HEK293 (cell line): ENCODE data around the gene CPEB2.

Experiments used
- CTCF ChIA-PET: fragments of 350-600 bp; formaldehyde crosslinking; extraction: SDS; loops from one replicate; lab custom pipeline; 2021; ENCODE audit warnings: antibody characterized with exemption; lab: Yijun Ruan, JAX
- POLR2A ChIA-PET: fragments of 300-600 bp; formaldehyde crosslinking; extraction: SDS; loops from one replicate; lab custom pipeline; 2020; ENCODE audit warnings: antibody characterized with exemption, inconsistent platforms; lab: Yijun Ruan, JAX
- H3K27ac ChIP-seq: fragments of 200-500 bp; sonication (Bioruptor generic); 2 replicates; pipeline ENCODE4 v1.5.1; 2014; ENCODE audit warnings: low read depth, low read length, control low read depth, inconsistent platforms; ENCODE audit errors: extremely low read depth
- H3K36me3 ChIP-seq, 2 experiments: fragments of 200-500 bp in 1 of 2; sonication (Bioruptor generic) in 1 of 2; 1 replicate in 1 of 2; 2 replicates in 1 of 2; pipeline ENCODE4 v1.5.1; 2014 to 2017; ENCODE audit warnings: inconsistent platforms in 2 of 2, low read length in 2 of 2; ENCODE audit not compliant: control insufficient read depth in 2 of 2, insufficient read depth in 1 of 2
- H3K4me1 ChIP-seq: fragments of 200-500 bp; sonication (Bioruptor generic); 2 replicates; pipeline ENCODE4 v1.5.1; 2014; ENCODE audit warnings: mild to moderate bottlenecking, low read length, inconsistent platforms; ENCODE audit not compliant: control insufficient read depth, insufficient read depth
- H3K4me3 ChIP-seq: 2 replicates; pipeline ENCODE4 v1.5.1; 2011; ENCODE audit warnings: low read depth, mild to moderate bottlenecking, control low read depth, low read length, moderate library complexity
- H3K9me3 ChIP-seq: fragments of 200-500 bp; sonication (Bioruptor generic); 2 replicates; pipeline ENCODE4 v1.5.1; 2014; ENCODE audit warnings: low read depth, low read length, inconsistent platforms; ENCODE audit not compliant: control insufficient read depth, insufficient read depth
- BCL11B ChIP-seq: fragments of 450-650 bp; formaldehyde crosslinking; IDR thresholded peaks from 2 replicates; pipeline ENCODE4 v1.5.1; 2016; ENCODE audit warnings: low read depth, missing biosample characterization, missing genetic modification characterization
- BCL6B ChIP-seq: fragments of 450-650 bp; formaldehyde crosslinking; IDR thresholded peaks from 2 replicates; pipeline ENCODE4 v1.5.1; 2017; ENCODE audit warnings: missing biosample characterization, missing genetic modification characterization
- CTCF ChIP-seq: fragments of 450-650 bp; formaldehyde crosslinking; IDR thresholded peaks from 2 replicates; pipeline ENCODE4 v1.5.1; 2016; ENCODE audit warnings: missing biosample characterization, missing genetic modification characterization
- EGR2 ChIP-seq: fragments of 450-650 bp; formaldehyde crosslinking; IDR thresholded peaks from 2 replicates; pipeline ENCODE4 v1.5.1; 2016; ENCODE audit warnings: low read depth, missing biosample characterization, missing genetic modification characterization
- KLF10 ChIP-seq: fragments of 450-650 bp; IDR thresholded peaks from 2 replicates; pipeline ENCODE4 v1.5.1; 2018; ENCODE audit warnings: missing biosample characterization, mild to moderate bottlenecking, missing genetic modification characterization
- SCRT2 ChIP-seq: fragments of 450-650 bp; formaldehyde crosslinking; IDR thresholded peaks from 2 replicates; pipeline ENCODE4 v1.5.1; 2016; ENCODE audit warnings: missing biosample characterization, missing genetic modification characterization
- ZBTB7A ChIP-seq: fragments of 450-650 bp; formaldehyde crosslinking; IDR thresholded peaks from 2 replicates; pipeline ENCODE4 v1.5.1; 2016; ENCODE audit warnings: low read depth, missing biosample characterization, missing genetic modification characterization
- ZFP37 ChIP-seq: fragments of 450-650 bp; formaldehyde crosslinking; IDR thresholded peaks from 2 replicates; pipeline ENCODE4 v1.5.1; 2016; ENCODE audit warnings: missing biosample characterization, missing genetic modification characterization
- ZNF157 ChIP-seq: fragments of 450-650 bp; formaldehyde crosslinking; IDR thresholded peaks from 2 replicates; pipeline ENCODE4 v1.5.1; 2016; ENCODE audit warnings: missing biosample characterization, missing genetic modification characterization
- ZNF223 ChIP-seq: fragments of 450-650 bp; formaldehyde crosslinking; IDR thresholded peaks from 2 replicates; pipeline ENCODE4 v1.5.1; 2016; ENCODE audit warnings: missing biosample characterization, missing genetic modification characterization
- ZNF23 ChIP-seq: fragments of 450-650 bp; formaldehyde crosslinking; IDR thresholded peaks from 2 replicates; pipeline ENCODE4 v1.5.1; 2016; ENCODE audit warnings: missing biosample characterization, missing genetic modification characterization, borderline replicate concordance
- ZNF248 ChIP-seq: fragments of 450-650 bp; formaldehyde crosslinking; IDR thresholded peaks from 2 replicates; pipeline ENCODE4 v1.5.1; 2017; ENCODE audit warnings: missing biosample characterization, missing genetic modification characterization
- ZNF514 ChIP-seq: fragments of 450-650 bp; formaldehyde crosslinking; IDR thresholded peaks from 2 replicates; pipeline ENCODE4 v1.5.1; 2016; ENCODE audit warnings: missing biosample characterization, missing genetic modification characterization
- ZNF560 ChIP-seq: fragments of 450-650 bp; formaldehyde crosslinking; IDR thresholded peaks from 2 replicates; pipeline ENCODE4 v1.5.1; 2017; ENCODE audit warnings: missing biosample characterization, missing genetic modification characterization, borderline replicate concordance
- ZNF701 ChIP-seq: fragments of 450-650 bp; formaldehyde crosslinking; IDR thresholded peaks from 2 replicates; pipeline ENCODE4 v1.5.1; 2016; ENCODE audit warnings: missing biosample characterization, missing genetic modification characterization
- ZNF792 ChIP-seq: fragments of 450-650 bp; formaldehyde crosslinking; IDR thresholded peaks from 2 replicates; pipeline ENCODE4 v1.5.1; 2016; ENCODE audit warnings: missing biosample characterization, missing genetic modification characterization
- TF ChIP-seq, protein P1 (sequence below): fragments of 450-650 bp; formaldehyde crosslinking; IDR thresholded peaks from 2 replicates; pipeline ENCODE4 v1.5.1; 2016; ENCODE audit warnings: missing biosample characterization, missing genetic modification characterization
- TF ChIP-seq, protein P2 (sequence below): fragments of 450-650 bp; formaldehyde crosslinking; IDR thresholded peaks from 2 replicates; pipeline ENCODE4 v1.5.0; 2017; ENCODE audit warnings: missing biosample characterization, missing genetic modification characterization, borderline replicate concordance
- TF ChIP-seq, protein P3 (sequence below): fragments of 450-650 bp; formaldehyde crosslinking; IDR thresholded peaks from 2 replicates; pipeline ENCODE4 v1.5.1; 2016; ENCODE audit warnings: missing biosample characterization, missing genetic modification characterization
- TF ChIP-seq, protein P4 (sequence below): fragments of 450-650 bp; formaldehyde crosslinking; conservative IDR thresholded peaks from 2 replicates; pipeline ENCODE4 v1.5.1; 2016; ENCODE audit warnings: low read depth, missing biosample characterization, missing genetic modification characterization
- TF ChIP-seq, protein P5 (sequence below): fragments of 450-650 bp; formaldehyde crosslinking; IDR thresholded peaks from 2 replicates; pipeline ENCODE4 v1.5.1; 2017; ENCODE audit warnings: missing biosample characterization, missing genetic modification characterization

The CPEB2 gene

DNA sequence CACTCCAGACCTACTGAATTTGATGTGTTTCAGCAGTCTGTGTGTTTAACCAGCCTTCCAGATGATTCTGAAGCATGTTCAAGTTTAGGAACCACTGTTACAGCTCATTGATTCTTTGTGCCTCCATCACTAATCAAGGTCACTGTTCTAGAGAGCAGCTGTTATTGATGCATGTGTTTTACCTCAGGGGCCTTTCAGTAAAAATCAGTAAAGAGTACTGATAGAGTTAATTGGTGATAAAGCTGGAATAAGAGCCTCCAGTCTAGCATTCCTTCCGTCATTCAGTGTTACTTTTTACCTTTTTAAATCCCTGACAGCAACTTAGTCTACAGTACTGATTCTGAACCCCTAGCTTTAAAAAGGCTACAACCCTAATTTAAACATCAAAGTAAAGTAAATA is 12.9 kb downstream of the CPEB2 start:
- no peaks in the 10 kb centered on the region for H3K9me3 ChIP-seq
- no peak overlapping the region for H3K4me3 ChIP-seq
- H3K27ac ChIP-seq: no peak overlapping the region
- H3K36me3 ChIP-seq: peaks cover 4 to 34% of the 10 kb centered on the region in 2 experiments; a peak in 2 of 3 replicates
- ChIA-PET POLR2A (no interaction called here), CTCF (no interaction called here)
- TF ChIP-seq ZNF223 (tag by site-specific recombination): no peak
- no peak for TF ChIP-seq BCL6B (tag by site-specific recombination)
- TF ChIP-seq CTCF (tag by site-specific recombination): no peak
- TF ChIP-seq SCRT2: no peak
- no peak for TF ChIP-seq ZNF157
- TF ChIP-seq ZBTB7A: no peak
- TF ChIP-seq ZNF23 (tag by site-specific recombination): no peak
- TF ChIP-seq, protein P1, sequence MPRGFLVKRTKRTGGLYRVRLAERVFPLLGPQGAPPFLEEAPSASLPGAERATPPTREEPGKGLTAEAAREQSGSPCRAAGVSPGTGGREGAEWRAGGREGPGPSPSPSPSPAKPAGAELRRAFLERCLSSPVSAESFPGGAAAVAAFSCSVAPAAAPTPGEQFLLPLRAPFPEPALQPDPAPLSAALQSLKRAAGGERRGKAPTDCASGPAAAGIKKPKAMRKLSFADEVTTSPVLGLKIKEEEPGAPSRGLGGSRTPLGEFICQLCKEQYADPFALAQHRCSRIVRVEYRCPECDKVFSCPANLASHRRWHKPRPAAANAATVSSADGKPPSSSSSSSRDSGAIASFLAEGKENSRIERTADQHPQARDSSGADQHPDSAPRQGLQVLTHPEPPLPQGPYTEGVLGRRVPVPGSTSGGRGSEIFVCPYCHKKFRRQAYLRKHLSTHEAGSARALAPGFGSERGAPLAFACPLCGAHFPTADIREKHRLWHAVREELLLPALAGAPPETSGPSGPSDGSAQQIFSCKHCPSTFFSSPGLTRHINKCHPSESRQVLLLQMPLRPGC: no peak
- TF ChIP-seq KLF10 (tag by site-specific recombination): no peak
- no peak for TF ChIP-seq BCL11B
- no peak for TF ChIP-seq ZFP37
- no peak for TF ChIP-seq ZNF514 (tag by site-specific recombination)
- TF ChIP-seq, protein P2, sequence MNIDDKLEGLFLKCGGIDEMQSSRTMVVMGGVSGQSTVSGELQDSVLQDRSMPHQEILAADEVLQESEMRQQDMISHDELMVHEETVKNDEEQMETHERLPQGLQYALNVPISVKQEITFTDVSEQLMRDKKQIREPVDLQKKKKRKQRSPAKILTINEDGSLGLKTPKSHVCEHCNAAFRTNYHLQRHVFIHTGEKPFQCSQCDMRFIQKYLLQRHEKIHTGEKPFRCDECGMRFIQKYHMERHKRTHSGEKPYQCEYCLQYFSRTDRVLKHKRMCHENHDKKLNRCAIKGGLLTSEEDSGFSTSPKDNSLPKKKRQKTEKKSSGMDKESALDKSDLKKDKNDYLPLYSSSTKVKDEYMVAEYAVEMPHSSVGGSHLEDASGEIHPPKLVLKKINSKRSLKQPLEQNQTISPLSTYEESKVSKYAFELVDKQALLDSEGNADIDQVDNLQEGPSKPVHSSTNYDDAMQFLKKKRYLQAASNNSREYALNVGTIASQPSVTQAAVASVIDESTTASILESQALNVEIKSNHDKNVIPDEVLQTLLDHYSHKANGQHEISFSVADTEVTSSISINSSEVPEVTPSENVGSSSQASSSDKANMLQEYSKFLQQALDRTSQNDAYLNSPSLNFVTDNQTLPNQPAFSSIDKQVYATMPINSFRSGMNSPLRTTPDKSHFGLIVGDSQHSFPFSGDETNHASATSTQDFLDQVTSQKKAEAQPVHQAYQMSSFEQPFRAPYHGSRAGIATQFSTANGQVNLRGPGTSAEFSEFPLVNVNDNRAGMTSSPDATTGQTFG: no peak
- TF ChIP-seq, protein P3, sequence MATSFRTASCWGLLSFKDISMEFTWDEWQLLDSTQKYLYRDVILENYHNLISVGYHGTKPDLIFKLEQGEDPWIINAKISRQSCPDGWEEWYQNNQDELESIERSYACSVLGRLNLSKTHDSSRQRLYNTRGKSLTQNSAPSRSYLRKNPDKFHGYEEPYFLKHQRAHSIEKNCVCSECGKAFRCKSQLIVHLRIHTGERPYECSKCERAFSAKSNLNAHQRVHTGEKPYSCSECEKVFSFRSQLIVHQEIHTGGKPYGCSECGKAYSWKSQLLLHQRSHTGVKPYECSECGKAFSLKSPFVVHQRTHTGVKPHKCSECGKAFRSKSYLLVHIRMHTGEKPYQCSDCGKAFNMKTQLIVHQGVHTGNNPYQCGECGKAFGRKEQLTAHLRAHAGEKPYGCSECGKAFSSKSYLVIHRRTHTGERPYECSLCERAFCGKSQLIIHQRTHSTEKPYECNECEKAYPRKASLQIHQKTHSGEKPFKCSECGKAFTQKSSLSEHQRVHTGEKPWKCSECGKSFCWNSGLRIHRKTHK (tag by site-specific recombination): no peak
- TF ChIP-seq EGR2 (tag by site-specific recombination): no peak
- no peak for TF ChIP-seq ZNF792 (tag by site-specific recombination)
- no peaks in the 10 kb centered on the region for H3K4me1 ChIP-seq

DNA sequence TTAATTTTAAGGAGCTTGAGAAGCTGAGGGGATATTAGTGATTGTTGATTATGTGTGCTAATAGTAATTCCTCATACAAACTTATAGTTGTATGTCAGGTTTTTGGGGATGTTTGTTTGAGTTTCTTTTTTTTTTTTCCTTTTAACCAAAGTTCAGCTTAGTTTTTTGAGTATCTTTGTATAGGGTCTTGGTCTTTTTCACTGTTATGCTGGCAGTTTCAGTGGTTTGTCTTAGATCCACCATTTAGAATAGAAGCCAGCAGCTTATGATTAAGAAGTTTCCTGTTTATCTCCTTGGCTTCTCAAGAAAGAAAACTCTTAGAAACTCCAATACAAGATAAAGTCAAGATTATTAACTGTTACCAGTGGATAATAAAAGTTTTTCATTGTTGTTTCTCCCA is 16.1 kb downstream of the CPEB2 start:
- Histone ChIP-seq H3K4me3 (no peak overlapping the region), H3K27ac (no peak overlapping the region), H3K4me1 (no peaks in the 10 kb centered on the region), H3K36me3 (peaks cover 4 to 30% of the 10 kb centered on the region in 2 experiments; a peak in 2 of 3 replicates), H3K9me3 (no peaks in the 10 kb centered on the region)
- ChIA-PET POLR2A (no interaction called here), CTCF (interaction anchor here (0.7 kb wide), 1 partner anchor 651 kb away, joined by 3 read pairs; no protein-coding TSS in a partner anchor)
- no peak for TF ChIP-seq ZNF560 (tag by site-specific recombination)
- TF ChIP-seq, protein P4, sequence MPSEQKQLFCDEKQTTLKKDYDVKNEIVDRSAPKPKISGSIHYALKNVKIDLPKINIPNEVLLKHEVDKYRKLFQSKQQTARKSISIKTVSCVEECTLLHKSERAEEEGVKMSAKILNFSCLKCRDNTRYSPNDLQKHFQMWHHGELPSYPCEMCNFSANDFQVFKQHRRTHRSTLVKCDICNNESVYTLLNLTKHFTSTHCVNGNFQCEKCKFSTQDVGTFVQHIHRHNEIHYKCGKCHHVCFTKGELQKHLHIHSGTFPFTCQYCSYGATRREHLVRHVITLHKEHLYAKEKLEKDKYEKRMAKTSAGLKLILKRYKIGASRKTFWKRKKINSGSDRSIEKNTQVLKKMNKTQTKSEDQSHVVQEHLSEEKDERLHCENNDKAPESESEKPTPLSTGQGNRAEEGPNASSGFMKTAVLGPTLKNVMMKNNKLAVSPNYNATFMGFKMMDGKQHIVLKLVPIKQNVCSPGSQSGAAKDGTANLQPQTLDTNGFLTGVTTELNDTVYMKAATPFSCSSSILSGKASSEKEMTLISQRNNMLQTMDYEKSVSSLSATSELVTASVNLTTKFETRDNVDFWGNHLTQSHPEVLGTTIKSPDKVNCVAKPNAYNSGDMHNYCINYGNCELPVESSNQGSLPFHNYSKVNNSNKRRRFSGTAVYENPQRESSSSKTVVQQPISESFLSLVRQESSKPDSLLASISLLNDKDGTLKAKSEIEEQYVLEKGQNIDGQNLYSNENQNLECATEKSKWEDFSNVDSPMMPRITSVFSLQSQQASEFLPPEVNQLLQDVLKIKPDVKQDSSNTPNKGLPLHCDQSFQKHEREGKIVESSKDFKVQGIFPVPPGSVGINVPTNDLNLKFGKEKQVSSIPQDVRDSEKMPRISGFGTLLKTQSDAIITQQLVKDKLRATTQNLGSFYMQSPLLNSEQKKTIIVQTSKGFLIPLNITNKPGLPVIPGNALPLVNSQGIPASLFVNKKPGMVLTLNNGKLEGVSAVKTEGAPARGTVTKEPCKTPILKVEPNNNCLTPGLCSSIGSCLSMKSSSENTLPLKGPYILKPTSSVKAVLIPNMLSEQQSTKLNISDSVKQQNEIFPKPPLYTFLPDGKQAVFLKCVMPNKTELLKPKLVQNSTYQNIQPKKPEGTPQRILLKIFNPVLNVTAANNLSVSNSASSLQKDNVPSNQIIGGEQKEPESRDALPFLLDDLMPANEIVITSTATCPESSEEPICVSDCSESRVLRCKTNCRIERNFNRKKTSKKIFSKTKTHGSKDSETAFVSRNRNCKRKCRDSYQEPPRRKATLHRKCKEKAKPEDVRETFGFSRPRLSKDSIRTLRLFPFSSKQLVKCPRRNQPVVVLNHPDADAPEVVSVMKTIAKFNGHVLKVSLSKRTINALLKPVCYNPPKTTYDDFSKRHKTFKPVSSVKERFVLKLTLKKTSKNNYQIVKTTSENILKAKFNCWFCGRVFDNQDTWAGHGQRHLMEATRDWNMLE: no peak
- no peak for TF ChIP-seq ZNF701 (tag by site-specific recombination)
- TF ChIP-seq, protein P5, sequence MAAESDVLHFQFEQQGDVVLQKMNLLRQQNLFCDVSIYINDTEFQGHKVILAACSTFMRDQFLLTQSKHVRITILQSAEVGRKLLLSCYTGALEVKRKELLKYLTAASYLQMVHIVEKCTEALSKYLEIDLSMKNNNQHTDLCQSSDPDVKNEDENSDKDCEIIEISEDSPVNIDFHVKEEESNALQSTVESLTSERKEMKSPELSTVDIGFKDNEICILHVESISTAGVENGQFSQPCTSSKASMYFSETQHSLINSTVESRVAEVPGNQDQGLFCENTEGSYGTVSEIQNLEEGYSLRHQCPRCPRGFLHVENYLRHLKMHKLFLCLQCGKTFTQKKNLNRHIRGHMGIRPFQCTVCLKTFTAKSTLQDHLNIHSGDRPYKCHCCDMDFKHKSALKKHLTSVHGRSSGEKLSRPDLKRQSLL (tag by site-specific recombination): no peak
- no peak for TF ChIP-seq ZNF248 (tag by site-specific recombination)
